ENCODE results near the gene BZW2.
A peak's percentile ranks its signal among the peaks of the same experiment; 100 is the strongest.
"Not testable (repeated sequence)": the region's sequence is repeated elsewhere in the genome, so short reads cannot be mapped to it uniquely, and the experiment has no call there.

BZW2 gene

DNA sequence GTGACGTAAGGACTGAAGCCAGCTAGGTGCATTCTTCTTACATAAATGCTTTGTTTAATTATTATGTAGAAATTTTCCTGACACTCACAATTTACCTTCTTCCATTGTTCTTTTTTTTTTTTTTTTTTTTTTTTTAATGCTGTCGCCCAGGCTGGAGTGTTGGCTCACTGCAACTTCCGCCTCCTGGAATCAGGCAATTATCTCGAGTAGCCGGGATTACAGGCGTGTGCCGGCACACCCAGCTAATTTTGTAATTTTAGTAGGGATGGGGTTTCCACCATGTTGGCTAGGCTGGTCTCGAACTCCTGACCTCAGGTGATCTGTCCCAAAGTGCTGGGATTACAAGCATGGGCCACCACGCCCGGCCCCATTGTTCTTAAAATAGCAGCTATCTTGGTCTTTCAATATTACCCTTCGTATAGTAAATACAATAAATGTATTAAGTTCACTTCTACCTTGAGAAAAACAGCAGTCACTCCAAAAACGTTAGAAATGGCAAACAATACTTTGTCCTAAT is 32.1 kb downstream of the BZW2 start:
- no peak for DNase-seq

DNA sequence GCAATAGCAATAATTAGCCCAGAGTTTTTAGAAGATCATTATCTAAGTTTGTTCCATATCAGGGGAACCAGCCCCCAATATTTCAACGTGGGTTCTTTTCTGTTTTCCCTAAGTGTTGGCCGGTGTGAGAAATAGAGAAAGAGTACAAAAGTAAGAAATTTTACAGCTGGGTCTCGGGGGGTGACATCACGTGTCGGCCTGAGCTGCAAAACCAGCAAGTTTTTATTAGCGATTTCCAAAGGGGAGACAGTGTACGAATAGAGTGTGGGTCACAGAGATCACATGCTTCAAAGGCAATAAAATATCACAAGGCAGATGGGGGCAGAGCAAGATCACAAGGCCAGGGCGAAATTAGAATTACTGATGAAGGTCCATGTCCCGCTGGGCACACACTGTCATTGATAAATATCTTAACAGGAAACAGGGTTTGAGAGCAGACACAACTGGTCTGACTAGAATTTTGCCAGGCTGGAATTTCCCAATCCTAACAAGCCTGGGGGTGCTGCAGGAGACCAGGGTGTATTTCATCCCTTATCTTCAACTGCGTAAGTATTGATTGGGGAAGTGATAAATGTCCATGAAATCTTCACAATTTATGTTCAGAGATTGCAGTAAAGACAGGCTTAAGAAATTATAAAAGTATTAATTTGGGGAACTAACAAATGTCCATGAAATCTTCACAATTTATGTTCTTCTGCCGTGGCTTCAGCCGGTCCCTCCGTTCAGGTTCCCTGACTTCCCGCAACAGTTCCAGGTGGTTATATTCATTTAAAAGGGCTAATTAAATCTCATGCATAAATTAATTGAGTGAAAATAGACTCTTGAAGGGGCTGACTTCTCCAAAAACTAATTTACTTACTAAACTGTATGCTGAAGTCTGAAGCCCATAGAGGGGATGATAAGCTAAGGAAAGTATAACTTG is 32.9 kb downstream of the BZW2 start:
- DNase-seq: not testable (repeated sequence)

DNA sequence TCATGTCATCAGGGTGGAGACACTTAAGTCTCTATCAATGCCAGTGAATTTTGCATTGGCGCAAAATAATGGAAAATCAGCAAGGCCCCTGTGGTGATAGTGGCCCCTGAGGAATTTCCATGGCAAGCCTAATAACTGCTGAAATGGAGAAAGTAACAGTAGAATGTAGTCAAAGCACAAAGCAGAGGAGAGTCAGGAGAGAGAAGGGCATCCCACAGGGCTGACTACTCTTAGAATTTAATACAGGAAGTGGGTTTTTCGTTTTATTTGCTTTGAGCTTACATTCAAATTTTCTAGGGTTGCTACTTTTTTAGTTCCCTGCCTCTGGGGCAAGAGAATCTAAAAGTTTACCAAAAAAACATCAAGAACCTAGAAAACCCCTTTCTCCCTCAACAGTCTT is 39.0 kb downstream of the BZW2 start:
- no peak for DNase-seq

DNA sequence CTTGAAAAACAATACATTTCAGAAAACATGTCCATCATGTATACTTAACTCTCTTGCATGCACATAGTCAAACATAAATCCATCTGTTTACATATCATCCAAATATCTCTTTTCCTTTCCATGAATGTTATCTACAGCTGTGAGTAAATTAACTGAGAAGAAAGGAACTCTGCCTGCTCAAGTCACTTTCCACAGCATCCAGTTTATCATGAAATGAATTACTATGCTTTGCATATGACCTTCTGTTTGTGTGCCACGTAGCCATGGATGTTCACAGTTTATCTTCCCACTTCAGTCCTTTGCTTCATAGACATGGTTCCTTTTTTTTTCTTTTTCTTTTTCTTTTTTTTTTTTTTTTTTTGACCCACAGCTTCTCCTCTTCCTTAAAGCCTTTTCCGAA is 39.6 kb downstream of the BZW2 start:
- no peak for DNase-seq

- DNase-seq: no peak
Measured at GRCh38 chr7:16688249-16688648, 42.3 kb downstream of the BZW2 start.

DNA sequence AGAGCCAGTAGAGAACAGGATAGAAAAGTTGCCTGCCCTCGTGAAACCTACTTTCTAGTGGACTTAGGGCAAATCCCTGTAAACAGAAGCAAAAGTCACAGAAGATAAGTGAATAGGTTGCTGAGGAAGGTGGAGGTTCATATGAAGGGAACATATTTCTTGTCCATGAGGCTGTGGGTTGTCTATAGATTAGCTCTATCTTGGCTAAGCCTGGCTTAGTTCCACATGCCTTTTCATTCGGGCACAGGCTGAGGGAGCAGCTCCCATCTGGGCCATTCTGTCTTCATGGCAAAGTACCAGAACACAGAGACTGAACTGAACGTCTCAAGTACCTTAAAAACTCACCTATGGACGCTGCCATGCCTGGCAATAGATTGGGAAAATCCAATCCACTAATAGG is 45.3 kb downstream of the BZW2 start:
- DNase-seq: no peak

DNA sequence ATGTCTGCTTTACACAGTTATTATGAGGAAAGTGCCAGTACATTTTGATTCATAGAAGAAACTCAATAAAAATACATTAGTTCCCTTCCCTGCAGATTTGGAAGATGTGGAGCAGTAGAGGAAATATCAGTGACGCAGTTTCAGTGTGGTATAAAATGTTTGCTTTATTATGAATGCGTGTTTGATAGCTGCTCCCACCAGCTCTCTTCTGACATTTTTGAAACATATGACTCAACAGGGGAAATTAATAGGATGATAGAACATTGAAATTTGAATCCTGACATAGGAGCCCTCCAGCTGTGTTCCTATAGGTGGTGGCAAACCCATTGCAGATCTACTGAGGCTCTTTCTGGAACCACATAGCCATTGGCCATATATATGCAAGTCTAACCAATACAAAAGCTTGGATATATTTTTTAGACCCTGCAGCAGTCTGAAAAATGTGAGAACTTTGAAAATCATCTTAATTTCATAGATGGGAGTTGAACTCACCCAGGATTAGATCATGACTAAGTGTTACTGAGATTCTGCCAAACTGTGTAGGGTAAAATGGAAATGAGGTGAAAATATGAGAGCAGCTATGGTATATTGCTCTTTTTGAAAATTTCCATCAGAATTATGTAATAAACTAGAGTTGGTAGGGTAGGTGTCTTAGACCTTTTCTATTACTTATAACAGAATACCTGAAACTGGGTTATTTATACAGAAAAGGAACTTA is 47.8 kb downstream of the BZW2 start:
- DNase-seq: no peak

- DNase-seq: no peak
Measured at GRCh38 chr7:16694806-16695205, 48.8 kb downstream of the BZW2 start.

DNA sequence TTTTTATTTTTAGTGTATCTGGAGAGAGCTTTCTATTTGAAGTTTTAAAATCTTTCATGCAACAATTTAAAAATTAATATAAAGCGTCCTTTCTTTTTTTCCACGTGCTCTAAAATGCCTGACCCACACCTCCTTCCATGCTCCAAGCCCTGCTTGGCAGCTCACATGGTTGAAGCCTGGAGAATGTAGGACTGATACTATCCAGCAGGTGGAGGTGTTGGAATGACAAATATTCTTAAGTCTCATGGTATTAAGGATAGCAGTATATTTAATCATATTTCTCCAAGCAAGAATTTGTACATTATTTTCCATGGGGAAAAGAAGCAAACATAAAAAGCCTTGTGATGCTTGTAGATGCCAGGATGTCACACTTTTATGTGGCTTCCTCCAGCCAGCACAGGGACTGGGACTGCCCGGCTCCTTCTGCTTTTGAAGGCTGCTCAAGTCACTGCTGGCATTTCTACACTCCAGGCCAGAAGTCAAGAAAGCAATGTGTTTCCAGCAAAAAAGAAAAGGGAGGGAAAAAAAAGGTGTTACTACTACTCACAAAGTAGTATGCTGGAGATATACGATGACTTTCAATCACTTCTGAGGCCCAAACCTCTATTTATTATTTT is 49.7 kb downstream of the BZW2 start:
- no peak for DNase-seq

DNA sequence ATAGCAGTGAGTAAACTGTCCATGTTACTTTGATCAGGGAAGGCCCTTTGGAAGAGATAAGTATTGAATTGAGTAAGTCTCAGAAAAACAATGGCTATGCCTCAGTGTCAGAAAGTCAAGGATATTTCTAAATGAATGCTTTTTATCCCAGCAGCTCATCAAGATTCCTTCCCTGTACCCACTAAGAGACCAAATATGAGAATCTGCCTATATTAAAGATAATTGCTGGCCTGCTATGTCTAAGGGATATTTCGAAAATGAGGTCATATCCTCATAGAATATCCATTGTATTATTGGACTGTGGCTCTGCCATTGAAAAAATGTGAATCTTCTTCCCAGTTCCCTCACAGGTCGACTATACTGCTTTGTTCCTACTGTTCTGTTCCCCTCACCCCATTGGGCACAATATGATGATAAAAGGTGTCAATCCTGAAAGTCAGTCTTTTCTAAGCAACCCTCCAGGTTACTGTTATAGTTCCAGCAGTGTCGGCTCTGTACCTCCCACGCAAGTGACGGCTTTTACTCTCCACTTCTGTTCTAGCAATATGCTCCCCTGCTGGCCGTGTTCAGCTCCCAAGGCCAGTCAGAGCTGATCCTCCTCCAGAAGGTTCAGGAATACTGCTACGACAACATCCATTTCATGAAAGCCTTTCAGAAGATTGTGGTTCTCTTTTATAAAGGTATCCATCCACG is 51.7 kb downstream of the BZW2 start:
- DNase-seq: no peak

DNA sequence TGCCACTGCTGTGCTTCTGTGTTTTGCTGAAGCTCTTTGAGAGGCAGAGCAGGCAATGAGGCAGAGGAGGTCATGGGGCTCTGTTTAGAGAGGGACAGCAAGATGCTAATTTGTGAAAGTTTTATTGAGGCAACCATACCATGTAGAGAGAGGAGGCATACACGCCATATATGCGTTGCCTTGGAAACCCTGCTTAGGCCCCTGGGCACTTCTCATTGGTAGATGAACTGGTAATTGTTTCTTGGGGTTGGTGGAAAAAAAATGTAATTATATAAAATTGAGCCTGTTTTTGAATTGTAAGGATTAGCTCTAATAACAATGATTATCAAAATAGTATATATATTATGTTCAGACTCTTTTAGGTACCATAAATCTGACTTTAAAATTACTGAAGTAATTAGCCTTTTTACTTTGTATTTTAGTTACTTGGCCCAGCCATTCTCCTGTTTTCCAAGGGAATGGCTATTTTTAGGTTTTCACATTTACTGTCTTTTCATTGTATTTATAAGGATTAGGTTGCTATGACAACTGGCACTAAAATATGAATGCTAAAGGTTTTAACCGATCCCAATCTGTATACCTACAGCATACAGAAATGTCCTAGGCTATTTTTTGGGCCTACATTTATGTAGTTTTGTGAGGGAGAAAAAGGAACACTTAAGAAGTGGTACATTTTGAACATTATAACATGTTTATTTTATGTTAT is 52.4 kb downstream of the BZW2 start:
- no peak for DNase-seq

- no peak for DNase-seq
Measured at GRCh38 chr7:16702441-16702840, 56.5 kb downstream of the BZW2 start.

- DNase-seq: no peak
Measured at GRCh38 chr7:16708511-16708910, 62.5 kb downstream of the BZW2 start.

DNA sequence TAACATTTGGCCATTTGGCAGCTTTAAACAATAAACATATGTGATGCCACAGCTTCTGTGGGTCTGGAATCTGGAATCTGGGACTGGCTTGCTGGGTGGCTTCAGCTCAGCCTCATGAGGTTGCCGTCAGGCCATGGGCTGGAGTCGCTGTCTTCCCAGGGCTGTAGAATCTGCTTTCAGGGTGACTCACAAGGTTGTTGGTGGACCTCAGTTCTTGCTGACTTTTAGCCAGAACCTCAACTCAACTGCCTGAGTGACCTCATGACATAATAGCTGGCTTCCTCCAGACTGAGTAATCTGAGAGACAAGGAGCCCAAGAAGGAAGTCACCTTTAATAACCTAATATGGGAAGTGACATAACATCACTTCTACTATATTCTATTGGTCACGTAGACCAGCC is 63.0 kb downstream of the BZW2 start:
- DNase-seq: no peak

- no peak for DNase-seq
Measured at GRCh38 chr7:16710651-16711050, 64.7 kb downstream of the BZW2 start.

- DNase-seq: no peak
Measured at GRCh38 chr7:16711730-16712129, 65.7 kb downstream of the BZW2 start.

- DNase-seq: peak; percentile 35
Measured at GRCh38 chr7:16712916-16713315, 66.9 kb downstream of the BZW2 start.

DNA sequence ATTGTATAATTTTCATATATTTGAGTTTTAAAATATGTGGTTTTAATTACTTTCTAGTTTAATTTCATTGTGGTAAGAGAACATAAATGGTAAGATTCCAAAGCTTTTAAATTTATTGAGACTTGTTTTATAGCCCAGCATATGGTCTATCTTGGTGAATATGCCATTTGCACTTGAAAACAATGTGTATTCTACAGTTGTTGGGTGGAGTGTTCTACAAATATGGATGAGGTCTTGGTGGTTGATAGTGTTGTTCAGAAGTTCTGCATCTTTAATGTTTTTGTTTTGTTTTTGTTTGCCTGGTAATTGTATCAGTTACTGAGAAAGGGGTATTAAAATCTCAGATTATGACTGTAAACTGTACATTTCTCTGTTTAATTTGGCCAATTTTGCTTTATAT is 69.9 kb downstream of the BZW2 start:
- no peak for DNase-seq

DNA sequence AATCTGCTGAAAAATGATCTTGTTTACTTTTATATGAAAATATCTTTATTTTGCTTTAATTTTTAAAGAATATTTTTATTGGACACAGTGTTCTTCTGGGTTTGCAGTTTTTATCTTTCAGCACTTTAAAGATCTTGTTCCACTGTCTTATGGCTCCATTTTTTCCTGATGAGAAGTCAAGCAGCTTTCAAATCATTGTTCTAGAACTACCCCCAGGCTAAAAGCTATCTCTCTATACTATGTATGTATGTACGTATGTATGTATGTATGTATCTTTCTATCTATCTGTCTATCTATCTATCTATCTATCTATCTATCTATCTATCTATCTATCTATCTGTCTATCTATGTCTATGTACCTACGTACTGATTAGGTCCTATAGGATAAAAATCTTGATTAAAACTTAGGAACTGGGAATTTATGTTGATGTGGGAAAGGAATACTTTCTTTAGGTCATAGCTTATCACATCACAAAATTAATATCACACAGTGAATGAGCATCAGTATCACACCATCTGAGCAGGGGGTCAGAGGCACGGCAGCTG is 72.2 kb downstream of the BZW2 start:
- DNase-seq: no peak

GRCh38 chr7:16719699-16720098 is 73.7 kb downstream of the BZW2 start:
- no peak for DNase-seq

GRCh38 chr7:16721541-16721940 is 75.6 kb downstream of the BZW2 start:
- no peak for DNase-seq

- no peak for DNase-seq
Measured at GRCh38 chr7:16724344-16724743, 78.4 kb downstream of the BZW2 start.
